ENCODE data around the gene MS4A8. TPM values are rescaled to one million over a fixed set of nuclear protein-coding genes. Genes with fewer than 3 reads are reported as not detected.

Gene MS4A8
- total RNA-seq, 1 experiment from 2014 or later: not detected

- in situ Hi-C loops (cut with HindIII; ENCODE audit: low pct_unique_long_range_greater_than_20kb, low sequenced_read_pairs): no loop called here
- DNase-seq (ENCODE audit: low read depth, low spot score): no peak
Measured at GRCh38 chr11:60718524-60719316, 19.3 kb downstream of the MS4A8 start.

- in situ Hi-C loops (cut with HindIII; ENCODE audit: low pct_unique_long_range_greater_than_20kb, low sequenced_read_pairs): no loop called here
- no peak for DNase-seq (ENCODE audit: low read depth, low spot score)
Measured at GRCh38 chr11:60719391-60719790, 20.0 kb downstream of the MS4A8 start.

- in situ Hi-C loops (cut with HindIII; ENCODE audit: low pct_unique_long_range_greater_than_20kb, low sequenced_read_pairs): no loop called here
- DNase-seq (ENCODE audit: low read depth, low spot score): no peak
Measured at GRCh38 chr11:60720460-60720859, 21.0 kb downstream of the MS4A8 start.

GRCh38 chr11:60724420-60724819 lies 25.0 kb downstream of the MS4A8 start, which contains the start of gene MS4A18:
TSS of gene MS4A18 (plus strand) at chr11:60724720.
- in situ Hi-C loops (cut with HindIII; ENCODE audit: low pct_unique_long_range_greater_than_20kb, low sequenced_read_pairs): no loop called here
- DNase-seq (ENCODE audit: low read depth, low spot score): no peak

GRCh38 chr11:60725592-60725991 lies 26.2 kb downstream of the MS4A8 start:
- no peak for DNase-seq (ENCODE audit: low read depth, low spot score)
- in situ Hi-C loops (cut with HindIII; ENCODE audit: low pct_unique_long_range_greater_than_20kb, low sequenced_read_pairs): no loop called here

- in situ Hi-C loops (cut with HindIII; ENCODE audit: low pct_unique_long_range_greater_than_20kb, low sequenced_read_pairs): no loop called here
- DNase-seq (ENCODE audit: low read depth, low spot score): no peak
Measured at GRCh38 chr11:60731586-60731985, 32.2 kb downstream of the MS4A8 start.

- in situ Hi-C loops (cut with HindIII; ENCODE audit: low pct_unique_long_range_greater_than_20kb, low sequenced_read_pairs): no loop called here
Measured at GRCh38 chr11:60734279-60734678, 34.9 kb downstream of the MS4A8 start.

GRCh38 chr11:60739114-60739513 lies 39.7 kb downstream of the MS4A8 start:
- in situ Hi-C loops (cut with HindIII; ENCODE audit: low pct_unique_long_range_greater_than_20kb, low sequenced_read_pairs): no loop called here
- no peak for DNase-seq (ENCODE audit: low read depth, low spot score)

More at GRCh38 chr11:60734279-60734678, 34.9 kb downstream of the MS4A8 start:
- DNase-seq (ENCODE audit: low read depth, low spot score): no peak

GRCh38 chr11:60740573-60740972 lies 41.2 kb downstream of the MS4A8 start:
- no peak for DNase-seq (ENCODE audit: low read depth, low spot score)
- in situ Hi-C loops (cut with HindIII; ENCODE audit: low pct_unique_long_range_greater_than_20kb, low sequenced_read_pairs): no loop called here

GRCh38 chr11:60741421-60741820 lies 42.0 kb downstream of the MS4A8 start:
- in situ Hi-C loops (cut with HindIII; ENCODE audit: low pct_unique_long_range_greater_than_20kb, low sequenced_read_pairs): no loop called here
- DNase-seq (ENCODE audit: low read depth, low spot score): no peak

- in situ Hi-C loops (cut with HindIII; ENCODE audit: low pct_unique_long_range_greater_than_20kb, low sequenced_read_pairs): no loop called here
- DNase-seq (ENCODE audit: low read depth, low spot score): peak; percentile 13
Measured at GRCh38 chr11:60743058-60743457, 43.6 kb downstream of the MS4A8 start.

- in situ Hi-C loops (cut with HindIII; ENCODE audit: low pct_unique_long_range_greater_than_20kb, low sequenced_read_pairs): no loop called here
- no peak for DNase-seq (ENCODE audit: low read depth, low spot score)
Measured at GRCh38 chr11:60744114-60744513, 44.7 kb downstream of the MS4A8 start.

- in situ Hi-C loops (cut with HindIII; ENCODE audit: low pct_unique_long_range_greater_than_20kb, low sequenced_read_pairs): no loop called here
- no peak for DNase-seq (ENCODE audit: low read depth, low spot score)
Measured at GRCh38 chr11:60747359-60747873, 48.0 kb downstream of the MS4A8 start.

GRCh38 chr11:60748225-60748624 lies 48.8 kb downstream of the MS4A8 start:
- in situ Hi-C loops (cut with HindIII; ENCODE audit: low pct_unique_long_range_greater_than_20kb, low sequenced_read_pairs): no loop called here
- DNase-seq (ENCODE audit: low read depth, low spot score): no peak

- no peak for DNase-seq (ENCODE audit: low read depth, low spot score)
- in situ Hi-C loops (cut with HindIII; ENCODE audit: low pct_unique_long_range_greater_than_20kb, low sequenced_read_pairs): no loop called here
Measured at GRCh38 chr11:60748821-60749220, 49.4 kb downstream of the MS4A8 start.

GRCh38 chr11:60750911-60751310 lies 51.5 kb downstream of the MS4A8 start:
- in situ Hi-C loops (cut with HindIII; ENCODE audit: low pct_unique_long_range_greater_than_20kb, low sequenced_read_pairs): no loop called here

GRCh38 chr11:60753309-60753708 lies 53.9 kb downstream of the MS4A8 start:
- in situ Hi-C loops (cut with HindIII; ENCODE audit: low pct_unique_long_range_greater_than_20kb, low sequenced_read_pairs): no loop called here
- no peak for DNase-seq (ENCODE audit: low read depth, low spot score)

More at GRCh38 chr11:60750911-60751310, 51.5 kb downstream of the MS4A8 start:
- no peak for DNase-seq (ENCODE audit: low read depth, low spot score)

- in situ Hi-C loops (cut with HindIII; ENCODE audit: low pct_unique_long_range_greater_than_20kb, low sequenced_read_pairs): no loop called here
Measured at GRCh38 chr11:60754887-60755286, 55.5 kb downstream of the MS4A8 start.

GRCh38 chr11:60756307-60757032 lies 57.1 kb downstream of the MS4A8 start, which contains the start of gene MS4A15:
TSS of gene MS4A15 (plus strand) at chr11:60756867. CDS start at chr11:60763734, 6,867 bp downstream.
- DNase-seq (ENCODE audit: low read depth, low spot score): peak; percentile 58
- in situ Hi-C loops (cut with HindIII; ENCODE audit: low pct_unique_long_range_greater_than_20kb, low sequenced_read_pairs): no loop called here

More at GRCh38 chr11:60754887-60755286, 55.5 kb downstream of the MS4A8 start:
- DNase-seq (ENCODE audit: low read depth, low spot score): no peak
